ENCODE data around the gene CNNM1. TPM values are rescaled to one million over a fixed set of nuclear protein-coding genes. Genes with fewer than 3 reads are reported as not detected.

Gene CNNM1
- total and polyA plus RNA-seq, 9 of the 15 experiments (the other 6 are each of a cell fraction or from before 2014, with no cell fraction given), result not detected

DNA sequence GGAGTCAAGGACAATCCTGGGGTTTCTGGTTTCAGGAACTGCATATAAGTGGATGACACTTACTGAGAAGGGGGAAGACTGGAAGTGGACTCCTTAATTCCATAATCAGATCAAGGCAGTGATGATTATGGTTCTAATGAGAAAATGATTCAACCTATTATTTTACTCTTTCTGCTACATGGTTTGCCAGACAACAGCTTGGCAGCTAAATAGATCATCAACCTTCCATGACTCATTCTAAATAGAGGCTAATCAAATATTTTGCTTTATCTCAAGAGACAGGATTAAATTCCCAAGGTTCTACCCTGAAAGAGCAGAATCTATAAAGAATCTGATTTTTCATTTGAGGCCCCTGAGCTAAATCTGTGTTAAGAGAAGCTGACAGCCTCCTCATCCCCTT lies 46.3 kb downstream of the CNNM1 start (continued):
- TF ChIP-seq TCF15 (CRISPR knock-in tag; IDR thresholded peaks at IDR 0.05) (no peak), BMI1 (IDR thresholded peaks at IDR 0.05; ENCODE audit: low read length) (no peak)

GRCh38 chr10:99382176-99382575 lies 53.0 kb downstream of the CNNM1 start:
- Histone ChIP-seq H3K9me1 (ENCODE audit: control insufficient read depth, insufficient read depth, low read length) (no peaks in the 10 kb centered on the region), H3K4me1 (replicated peaks in 1 of 2; ENCODE audit: control insufficient read depth in 2 of 2, insufficient read depth in 2 of 2, low read length in 2 of 2) (no peaks in the 10 kb centered on the region), H3K79me2 (ENCODE audit: control insufficient read depth, insufficient read depth, low read length) (no peaks in the 10 kb centered on the region), H3K36me3 (ENCODE audit: control insufficient read depth, insufficient read depth, low read length) (no peaks in the 10 kb centered on the region), H3K9me3 (replicated peaks; ENCODE audit: control insufficient read depth, insufficient read depth, low read depth, low read length) (no peaks in the 10 kb centered on the region), H3K27me3 (ENCODE audit: control insufficient read depth in 2 of 2, insufficient read depth in 2 of 2, low read length in 2 of 2) (peaks cover 12 to 23% of the 10 kb centered on the region in 2 experiments), H3K4me2 (ENCODE audit: insufficient read depth, low read length) (no peak overlapping the region), H2AFZ (ENCODE audit: low read depth, low read length) (no peak overlapping the region), H3K4me3 (no peak overlapping the region), H4K20me1 (replicated peaks; ENCODE audit: control insufficient read depth, insufficient read depth, low read length) (no peaks in the 10 kb centered on the region), H3K9ac (ENCODE audit: insufficient read depth in 1 of 2, low read depth in 2 of 2, low read length in 2 of 2) (no peak overlapping the region), H3K27ac (ENCODE audit: extremely low read depth, low read depth, low read length) (no peak overlapping the region)
- ChIA-PET POLR2A (no interaction called here), CTCF (ENCODE audit: low intra/inter-chr PET ratio) (interaction anchor here (0.6 kb wide), 1 partner anchor 34 kb away, joined by 4 read pairs; no protein-coding TSS in a partner anchor)
- no peak for FAIRE-seq
- intact Hi-C loops (cut with micrococcal nuclease) (no loop called here), in situ Hi-C loops (cut with MboI) (no loop called here)
- no peak for DNase-seq (ENCODE audit: extremely low read depth in 1 of 4, low spot score in 3 of 4)
- 0% methylated on average over 1 of the region's 1 CpG for WGBS (ENCODE audit: insufficient coverage, low coverage, missing lambda C conversion rate)
- no peak for TF ChIP-seq RUNX1 (IDR thresholded peaks at IDR 0.05; ENCODE audit: low read depth)
- TF ChIP-seq CSDE1 (IDR thresholded peaks at IDR 0.05), result no peak
- no peak for TF ChIP-seq ZNF766 (CRISPR knock-in tag; conservative IDR thresholded peaks at IDR 0.05)
- TF ChIP-seq KLF16 (IDR thresholded peaks at IDR 0.05), result no peak
- BruUV-seq (replicated peaks), result no TSS peak
- ATAC-seq, result no peak
